ENCODE measurements around the gene REG3A.

The REG3A gene

GRCh38 chr2:79129260-79129659 lies 30.3 kb downstream of the REG3A start:
- Histone ChIP-seq H3K4me2 (ENCODE audit: low read length) (no peak overlapping the region), H3K79me2 (ENCODE audit: control insufficient read depth, insufficient read depth, low read length) (no peaks in the 10 kb centered on the region), H3K79me1 (ENCODE audit: low read length) (no peaks in the 10 kb centered on the region), H3K18ac (ENCODE audit: low read length) (no peak overlapping the region), H3K4me1 (ENCODE audit: control insufficient read depth, low read depth, low read length) (no peaks in the 10 kb centered on the region), H3K27me3 (ENCODE audit: insufficient read depth, low read length, poor library complexity) (no peaks in the 10 kb centered on the region), H2BK15ac (replicated peaks; ENCODE audit: low read depth) (no peak overlapping the region), H3K36me3 (ENCODE audit: control insufficient read depth, insufficient read depth, low read length) (no peaks in the 10 kb centered on the region), H4K8ac (ENCODE audit: low read depth, low read length) (no peak overlapping the region), H3K27ac (ENCODE audit: low read depth, low read length) (no peak overlapping the region), H3K4ac (ENCODE audit: low read depth, low read length) (no peak overlapping the region), H2BK5ac (ENCODE audit: low read length) (no peak overlapping the region), H2BK120ac (ENCODE audit: low read depth, low read length) (no peak overlapping the region), H4K5ac (ENCODE audit: low read length) (no peak overlapping the region), H3K23ac (ENCODE audit: low read length) (no peak overlapping the region), H2AK5ac (ENCODE audit: low read length) (no peak overlapping the region), H3K4me3 (ENCODE audit: low read length) (no peak overlapping the region), H3K56ac (ENCODE audit: low read length) (no peak overlapping the region), H3K9ac (ENCODE audit: low read length) (no peak overlapping the region)
- WGBS (ENCODE audit: extremely low coverage, insufficient coverage, low lambda C conversion rate): no CpG with 5 or more reads among the region's 6 CpGs
- no peak for DNase-seq

- Histone ChIP-seq H2BK15ac (replicated peaks; ENCODE audit: low read depth) (no peak overlapping the region), H2BK120ac (ENCODE audit: low read depth, low read length) (no peak overlapping the region), H3K4me3 (ENCODE audit: low read length) (no peak overlapping the region), H3K23ac (ENCODE audit: low read length) (no peak overlapping the region), H3K4ac (ENCODE audit: low read depth, low read length) (no peak overlapping the region), H3K4me1 (ENCODE audit: control insufficient read depth, low read depth, low read length) (no peaks in the 10 kb centered on the region), H3K36me3 (ENCODE audit: control insufficient read depth, insufficient read depth, low read length) (no peaks in the 10 kb centered on the region), H4K8ac (ENCODE audit: low read depth, low read length) (no peak overlapping the region), H2AK5ac (ENCODE audit: low read length) (no peak overlapping the region), H4K5ac (ENCODE audit: low read length) (no peak overlapping the region), H3K27ac (ENCODE audit: low read depth, low read length) (no peak overlapping the region), H3K18ac (ENCODE audit: low read length) (no peak overlapping the region), H3K79me1 (ENCODE audit: low read length) (no peaks in the 10 kb centered on the region), H3K79me2 (ENCODE audit: control insufficient read depth, insufficient read depth, low read length) (no peaks in the 10 kb centered on the region), H3K27me3 (ENCODE audit: insufficient read depth, low read length, poor library complexity) (no peaks in the 10 kb centered on the region), H3K9ac (ENCODE audit: low read length) (no peak overlapping the region), H2BK5ac (ENCODE audit: low read length) (no peak overlapping the region), H3K4me2 (ENCODE audit: low read length) (no peak overlapping the region), H3K56ac (ENCODE audit: low read length) (no peak overlapping the region)
- DNase-seq: no peak
- WGBS (ENCODE audit: extremely low coverage, insufficient coverage, low lambda C conversion rate): no CpG with 5 or more reads among the region's 3 CpGs
Observed at GRCh38 chr2:79128406-79128805, 31.1 kb downstream of the REG3A start.

DNA sequence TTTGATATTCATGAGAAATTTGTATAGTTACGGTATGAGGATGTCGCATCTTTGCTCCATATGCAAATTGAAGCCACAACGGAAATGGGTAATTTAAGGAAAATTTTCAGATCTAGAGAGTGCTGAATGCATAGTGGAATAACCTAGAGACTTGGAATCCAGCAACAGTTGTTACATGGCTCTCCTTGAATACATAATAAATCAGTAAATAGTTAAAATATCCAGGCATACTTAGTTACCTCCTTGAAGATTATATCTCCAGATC lies 33.9 kb downstream of the REG3A start:
- Histone ChIP-seq H3K27ac (ENCODE audit: low read depth, low read length) (no peak overlapping the region), H3K23ac (ENCODE audit: low read length) (no peak overlapping the region), H3K4me3 (ENCODE audit: low read length) (no peak overlapping the region), H3K36me3 (ENCODE audit: control insufficient read depth, insufficient read depth, low read length) (no peaks in the 10 kb centered on the region), H2BK120ac (ENCODE audit: low read depth, low read length) (no peak overlapping the region), H3K18ac (ENCODE audit: low read length) (no peak overlapping the region), H3K27me3 (ENCODE audit: insufficient read depth, low read length, poor library complexity) (no peaks in the 10 kb centered on the region), H2BK5ac (ENCODE audit: low read length) (no peak overlapping the region), H3K9ac (ENCODE audit: low read length) (no peak overlapping the region), H4K8ac (ENCODE audit: low read depth, low read length) (no peak overlapping the region), H3K4me1 (ENCODE audit: control insufficient read depth, low read depth, low read length) (no peaks in the 10 kb centered on the region), H3K4ac (ENCODE audit: low read depth, low read length) (no peak overlapping the region), H2AK5ac (ENCODE audit: low read length) (no peak overlapping the region), H3K4me2 (ENCODE audit: low read length) (no peak overlapping the region), H3K79me1 (ENCODE audit: low read length) (no peaks in the 10 kb centered on the region), H2BK15ac (replicated peaks; ENCODE audit: low read depth) (no peak overlapping the region), H4K5ac (ENCODE audit: low read length) (no peak overlapping the region), H3K56ac (ENCODE audit: low read length) (no peak overlapping the region), H3K79me2 (ENCODE audit: control insufficient read depth, insufficient read depth, low read length) (no peaks in the 10 kb centered on the region)
- DNase-seq: no peak
- WGBS (ENCODE audit: extremely low coverage, insufficient coverage, low lambda C conversion rate): no CpG with 5 or more reads among the region's 3 CpGs

- no peak overlapping the region for H2AK5ac ChIP-seq (ENCODE audit: low read length)
- no peaks in the 10 kb centered on the region for H3K4me1 ChIP-seq (ENCODE audit: control insufficient read depth, low read depth, low read length)
- no peak overlapping the region for H3K27ac ChIP-seq (ENCODE audit: low read depth, low read length)
- no peak overlapping the region for H4K5ac ChIP-seq (ENCODE audit: low read length)
- H3K79me1 ChIP-seq (ENCODE audit: low read length): no peaks in the 10 kb centered on the region
- no peak overlapping the region for H3K9ac ChIP-seq (ENCODE audit: low read length)
- H4K8ac ChIP-seq (ENCODE audit: low read depth, low read length): no peak overlapping the region
- no CpG with 5 or more reads among the region's 9 CpGs for WGBS (ENCODE audit: extremely low coverage, insufficient coverage, low lambda C conversion rate)
- H3K4me2 ChIP-seq (ENCODE audit: low read length): no peak overlapping the region
- H3K23ac ChIP-seq (ENCODE audit: low read length): no peak overlapping the region
- H2BK15ac ChIP-seq (replicated peaks; ENCODE audit: low read depth): no peak overlapping the region
- no peak overlapping the region for H2BK5ac ChIP-seq (ENCODE audit: low read length)
- H3K4ac ChIP-seq (ENCODE audit: low read depth, low read length): no peak overlapping the region
- no peaks in the 10 kb centered on the region for H3K36me3 ChIP-seq (ENCODE audit: control insufficient read depth, insufficient read depth, low read length)
- H3K18ac ChIP-seq (ENCODE audit: low read length): no peak overlapping the region
- no peak overlapping the region for H3K56ac ChIP-seq (ENCODE audit: low read length)
- H3K79me2 ChIP-seq (ENCODE audit: control insufficient read depth, insufficient read depth, low read length): no peaks in the 10 kb centered on the region
- no peak overlapping the region for H3K4me3 ChIP-seq (ENCODE audit: low read length)
- no peaks in the 10 kb centered on the region for H3K27me3 ChIP-seq (ENCODE audit: insufficient read depth, low read length, poor library complexity)
- no peak overlapping the region for H2BK120ac ChIP-seq (ENCODE audit: low read depth, low read length)
- DNase-seq: no peak
Observed at GRCh38 chr2:79124907-79125720, 34.4 kb downstream of the REG3A start.

GRCh38 chr2:79122676-79123075 lies 36.9 kb downstream of the REG3A start:
- Histone ChIP-seq H4K5ac (ENCODE audit: low read length) (no peak overlapping the region), H2AK5ac (ENCODE audit: low read length) (no peak overlapping the region), H3K4me1 (ENCODE audit: control insufficient read depth, low read depth, low read length) (no peaks in the 10 kb centered on the region), H2BK15ac (replicated peaks; ENCODE audit: low read depth) (no peak overlapping the region), H3K23ac (ENCODE audit: low read length) (no peak overlapping the region), H3K4me3 (ENCODE audit: low read length) (no peak overlapping the region), H2BK5ac (ENCODE audit: low read length) (no peak overlapping the region), H3K9ac (ENCODE audit: low read length) (no peak overlapping the region), H3K27me3 (ENCODE audit: insufficient read depth, low read length, poor library complexity) (no peaks in the 10 kb centered on the region), H2BK120ac (ENCODE audit: low read depth, low read length) (no peak overlapping the region), H3K4ac (ENCODE audit: low read depth, low read length) (no peak overlapping the region), H3K79me1 (ENCODE audit: low read length) (no peaks in the 10 kb centered on the region), H3K56ac (ENCODE audit: low read length) (no peak overlapping the region), H4K8ac (ENCODE audit: low read depth, low read length) (no peak overlapping the region), H3K18ac (ENCODE audit: low read length) (no peak overlapping the region), H3K4me2 (ENCODE audit: low read length) (no peak overlapping the region), H3K79me2 (ENCODE audit: control insufficient read depth, insufficient read depth, low read length) (no peaks in the 10 kb centered on the region), H3K27ac (ENCODE audit: low read depth, low read length) (no peak overlapping the region), H3K36me3 (ENCODE audit: control insufficient read depth, insufficient read depth, low read length) (no peaks in the 10 kb centered on the region)
- WGBS (ENCODE audit: extremely low coverage, insufficient coverage, low lambda C conversion rate): no CpG with 5 or more reads among the region's 2 CpGs
- DNase-seq: no peak

DNA sequence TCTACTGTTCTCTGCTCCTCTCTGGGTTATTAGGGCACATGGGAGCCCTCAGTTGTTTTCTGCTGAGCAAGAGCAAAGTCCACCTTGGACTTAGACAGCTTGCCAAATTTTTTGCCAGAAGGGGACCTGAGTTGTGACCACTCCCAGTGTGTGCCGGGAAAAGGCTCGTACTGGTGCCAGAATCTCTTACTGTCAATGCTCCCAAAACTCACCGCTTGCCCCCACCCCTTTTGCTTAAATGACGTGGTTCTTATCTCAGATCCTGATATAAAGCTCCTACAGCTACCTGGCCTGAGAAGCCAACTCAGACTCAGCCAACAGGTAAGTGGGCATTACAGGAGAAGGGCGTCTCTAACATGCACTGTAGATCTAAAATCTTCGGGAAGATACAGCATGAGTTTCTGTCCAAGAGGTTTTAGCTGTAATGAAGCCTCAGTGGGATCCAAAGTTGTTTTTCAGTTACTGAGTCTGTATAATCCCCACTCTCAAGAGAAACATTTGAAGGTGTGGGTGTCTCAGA lies 39.3 kb downstream of the REG3A start, which contains the start of gene REG1A:
REG1A (plus strand) TSS at position 295 of the 520 bp plus-strand sequence. CDS start 374 bp downstream, outside the sequence.
- Histone ChIP-seq H3K23ac (ENCODE audit: low read length) (no peak within 1 kb of the TSS), H2BK5ac (ENCODE audit: low read length) (no peak within 1 kb of the TSS), H3K27me3 (ENCODE audit: insufficient read depth, low read length, poor library complexity) (no peaks in the 10 kb centered on the region), H2BK120ac (ENCODE audit: low read depth, low read length) (no peak within 1 kb of the TSS), H3K36me3 (ENCODE audit: control insufficient read depth, insufficient read depth, low read length) (no peaks in the 10 kb centered on the region), H3K18ac (ENCODE audit: low read length) (no peak within 1 kb of the TSS), H3K9ac (ENCODE audit: low read length) (no peak within 1 kb of the TSS), H3K4me1 (ENCODE audit: control insufficient read depth, low read depth, low read length) (no peaks in the 10 kb centered on the region), H2BK15ac (replicated peaks; ENCODE audit: low read depth) (no peak within 1 kb of the TSS), H2AK5ac (ENCODE audit: low read length) (no peak within 1 kb of the TSS), H3K4me2 (ENCODE audit: low read length) (no peak within 1 kb of the TSS), H3K79me1 (ENCODE audit: low read length) (no peaks in the 10 kb centered on the region), H3K79me2 (ENCODE audit: control insufficient read depth, insufficient read depth, low read length) (no peaks in the 10 kb centered on the region), H3K56ac (ENCODE audit: low read length) (no peak within 1 kb of the TSS), H4K5ac (ENCODE audit: low read length) (no peak within 1 kb of the TSS), H3K4ac (ENCODE audit: low read depth, low read length) (no peak within 1 kb of the TSS), H3K27ac (ENCODE audit: low read depth, low read length) (no peak within 1 kb of the TSS), H4K8ac (ENCODE audit: low read depth, low read length) (no peak within 1 kb of the TSS), H3K4me3 (ENCODE audit: low read length) (no peak within 1 kb of the TSS)
- no CpG with 5 or more reads among the region's 6 CpGs for WGBS (ENCODE audit: extremely low coverage, insufficient coverage, low lambda C conversion rate)
- no peak for DNase-seq
